Endothelial cell of umbilical vein (primary cell): ENCODE measurements around the gene DEGS2.

Source experiments
- EZH2 ChIP-seq: IDR thresholded peaks from 2 replicates; pipeline ENCODE4 v1.6.1; 2012; ENCODE audit warnings: borderline replicate concordance, low read depth, mild to moderate bottlenecking, moderate library complexity, low read length, inconsistent platforms; ENCODE audit not compliant: severe bottlenecking
- FOS ChIP-seq: IDR thresholded peaks from 2 replicates; pipeline ENCODE4 v1.6.1; 2011; ENCODE audit warnings: mild to moderate bottlenecking, low read length, moderate library complexity, borderline replicate concordance; ENCODE audit not compliant: insufficient read depth
- GATA2 ChIP-seq: IDR thresholded peaks from 2 replicates; pipeline ENCODE4 v1.7.0; 2011; ENCODE audit warnings: low read depth, mild to moderate bottlenecking, moderate library complexity, mixed read lengths, low read length; ENCODE audit not compliant: insufficient read length, insufficient read depth
- JUN ChIP-seq: IDR thresholded peaks from 2 replicates; pipeline ENCODE4 v1.6.1; 2011; ENCODE audit warnings: borderline replicate concordance, low read depth; ENCODE audit not compliant: insufficient read length, insufficient read depth
- MYC ChIP-seq: IDR thresholded peaks from one replicate; pipeline ENCODE4 v1.6.1; 2011; ENCODE audit warnings: mild to moderate bottlenecking, low read depth, low read length
- POLR2A ChIP-seq: IDR thresholded peaks from 2 replicates; pipeline ENCODE4 v1.6.1; 2012; ENCODE audit warnings: low read depth, mild to moderate bottlenecking, control low read depth, low read length
- POLR2AphosphoS5 ChIP-seq: IDR thresholded peaks from 2 replicates; pipeline ENCODE4 v1.6.1; 2012; ENCODE audit warnings: low read depth, mild to moderate bottlenecking, control low read depth, low read length, moderate library complexity; ENCODE audit not compliant: insufficient read depth
- TF ChIP-seq, protein P1 (sequence below), 2 donors: IDR thresholded peaks; 1 replicate in 1 of 2; 2 replicates in 1 of 2; pipeline ENCODE4 v1.5.1; 2011; ENCODE audit warnings: low read length in 2 of 2, mild to moderate bottlenecking in 2 of 2, moderate library complexity in 2 of 2, control low read depth in 1 of 2, inconsistent platforms in 1 of 2, low read depth in 1 of 2; ENCODE audit not compliant: insufficient read depth in 1 of 2; ENCODE audit errors: extremely low read depth in 1 of 2
- TF ChIP-seq, protein P2 (sequence below): IDR thresholded peaks from 2 replicates; pipeline ENCODE4 v1.6.1; 2011; ENCODE audit not compliant: insufficient read depth, insufficient read length

DNA sequence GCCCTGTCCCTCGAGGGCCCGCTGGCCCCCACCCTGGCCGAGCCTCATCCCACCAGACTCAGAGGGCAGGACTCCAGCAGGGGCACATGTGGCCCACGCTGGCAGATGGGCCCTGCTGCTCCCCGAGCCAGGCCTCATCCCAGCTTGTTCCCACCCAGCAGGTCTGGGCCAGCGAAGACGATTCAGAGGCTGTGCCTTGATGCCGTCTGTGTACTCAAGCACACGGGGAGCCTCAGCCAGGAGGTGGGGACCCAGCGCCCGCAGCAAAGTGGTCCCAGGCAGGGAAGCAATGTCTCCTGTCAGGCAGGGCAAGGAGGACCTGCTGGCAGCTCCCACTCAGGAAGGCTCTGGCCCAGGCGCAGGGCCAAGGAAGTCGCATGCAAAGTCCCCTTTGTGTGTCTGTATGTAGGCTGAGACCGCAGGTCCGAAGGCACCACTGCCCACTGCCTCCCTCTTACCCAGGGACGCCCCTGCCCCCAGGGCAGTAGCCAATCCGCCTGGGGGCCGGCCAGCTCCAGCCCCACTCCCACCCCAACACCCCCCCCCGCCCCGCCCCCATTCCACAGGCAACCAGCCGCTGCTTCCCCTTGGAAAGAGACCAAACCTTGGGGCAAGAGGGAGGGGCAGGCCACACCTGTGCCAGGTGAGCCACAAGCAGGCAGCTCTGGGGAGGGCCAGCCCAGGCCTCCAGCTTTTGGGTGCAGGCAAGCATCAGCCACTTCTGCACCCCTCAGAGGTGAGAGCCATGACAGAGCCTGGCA is 9.4 kb downstream of the DEGS2 start:
- no peak for TF ChIP-seq POLR2AphosphoS5
- TF ChIP-seq, protein P1, sequence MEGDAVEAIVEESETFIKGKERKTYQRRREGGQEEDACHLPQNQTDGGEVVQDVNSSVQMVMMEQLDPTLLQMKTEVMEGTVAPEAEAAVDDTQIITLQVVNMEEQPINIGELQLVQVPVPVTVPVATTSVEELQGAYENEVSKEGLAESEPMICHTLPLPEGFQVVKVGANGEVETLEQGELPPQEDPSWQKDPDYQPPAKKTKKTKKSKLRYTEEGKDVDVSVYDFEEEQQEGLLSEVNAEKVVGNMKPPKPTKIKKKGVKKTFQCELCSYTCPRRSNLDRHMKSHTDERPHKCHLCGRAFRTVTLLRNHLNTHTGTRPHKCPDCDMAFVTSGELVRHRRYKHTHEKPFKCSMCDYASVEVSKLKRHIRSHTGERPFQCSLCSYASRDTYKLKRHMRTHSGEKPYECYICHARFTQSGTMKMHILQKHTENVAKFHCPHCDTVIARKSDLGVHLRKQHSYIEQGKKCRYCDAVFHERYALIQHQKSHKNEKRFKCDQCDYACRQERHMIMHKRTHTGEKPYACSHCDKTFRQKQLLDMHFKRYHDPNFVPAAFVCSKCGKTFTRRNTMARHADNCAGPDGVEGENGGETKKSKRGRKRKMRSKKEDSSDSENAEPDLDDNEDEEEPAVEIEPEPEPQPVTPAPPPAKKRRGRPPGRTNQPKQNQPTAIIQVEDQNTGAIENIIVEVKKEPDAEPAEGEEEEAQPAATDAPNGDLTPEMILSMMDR (IDR thresholded peaks at IDR 0.05; ENCODE audit: extremely low read depth in 1 of 2, insufficient read depth in 1 of 2, low read depth in 1 of 2, low read length in 2 of 2), result no peak
- TF ChIP-seq FOS, result no peak
- no peak for TF ChIP-seq JUN
- TF ChIP-seq, protein P2, sequence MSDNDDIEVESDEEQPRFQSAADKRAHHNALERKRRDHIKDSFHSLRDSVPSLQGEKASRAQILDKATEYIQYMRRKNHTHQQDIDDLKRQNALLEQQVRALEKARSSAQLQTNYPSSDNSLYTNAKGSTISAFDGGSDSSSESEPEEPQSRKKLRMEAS, result no peak
- no peak for TF ChIP-seq POLR2A
- no peak for TF ChIP-seq MYC
- no peak for TF ChIP-seq EZH2
- no peak for TF ChIP-seq GATA2
